ENCODE results near the gene ZNF346.
"Not testable (repeated sequence)": the region's sequence is repeated elsewhere in the genome, so short reads cannot be mapped to it uniquely, and the experiment has no call there.

Gene ZNF346

GRCh38 chr5:177022386-177023302 is at the start of gene ZNF346:
Gene ZNF346, plus strand, starts transcription at chr5:177022696. Its CDS starts 43 bp downstream, at chr5:177022739.
- peak; percentile 93 for DNase-seq

- DNase-seq: no peak
Measured at GRCh38 chr5:176979669-176980068, 42.8 kb upstream of the ZNF346 start.

- DNase-seq: no peak
Measured at GRCh38 chr5:176980818-176981217, 41.7 kb upstream of the ZNF346 start.

GRCh38 chr5:176983112-176983511 is 39.4 kb upstream of the ZNF346 start:
- DNase-seq: not testable (repeated sequence)

- DNase-seq: not testable (repeated sequence)
Measured at GRCh38 chr5:176983593-176983992, 38.9 kb upstream of the ZNF346 start.

GRCh38 chr5:176984176-176984575 is 38.3 kb upstream of the ZNF346 start:
- DNase-seq: not testable (repeated sequence)

GRCh38 chr5:176985516-176985915 is 37.0 kb upstream of the ZNF346 start:
- DNase-seq: no peak

GRCh38 chr5:176986280-176986679 is 36.2 kb upstream of the ZNF346 start:
- DNase-seq: no peak

GRCh38 chr5:176987583-176987982 is 34.9 kb upstream of the ZNF346 start:
- DNase-seq: no peak

- not testable (repeated sequence) for DNase-seq
Measured at GRCh38 chr5:176993081-176993480, 29.4 kb upstream of the ZNF346 start.

GRCh38 chr5:176994460-176995121 is 27.9 kb upstream of the ZNF346 start:
- DNase-seq: no peak

- DNase-seq: no peak
Measured at GRCh38 chr5:176995122-176995490, 27.4 kb upstream of the ZNF346 start.

- DNase-seq: no peak
Measured at GRCh38 chr5:176995896-176996767, 26.4 kb upstream of the ZNF346 start.

- DNase-seq: no peak
Measured at GRCh38 chr5:176996780-176997179, 25.7 kb upstream of the ZNF346 start.

GRCh38 chr5:176998828-176999227 is 23.7 kb upstream of the ZNF346 start:
- peak; percentile 20 for DNase-seq

GRCh38 chr5:176999526-176999925 is 23.0 kb upstream of the ZNF346 start:
- DNase-seq: not testable (repeated sequence)

GRCh38 chr5:177003649-177004048 is 18.8 kb upstream of the ZNF346 start:
- DNase-seq: no peak

GRCh38 chr5:177004961-177005360 is 17.5 kb upstream of the ZNF346 start:
- no peak for DNase-seq

GRCh38 chr5:177005619-177006264 is 16.8 kb upstream of the ZNF346 start:
- peak; percentile 78 for DNase-seq

- peak; percentile 97 for DNase-seq
Measured at GRCh38 chr5:177006265-177006972, 16.1 kb upstream of the ZNF346 start, which contains the start of gene UIMC1. Gene UIMC1, minus strand, starts transcription at chr5:177006779. Its CDS starts 24,164 bp downstream, at chr5:176982615.

- DNase-seq: no peak
Measured at GRCh38 chr5:177008716-177009115, 13.8 kb upstream of the ZNF346 start.

- DNase-seq: no peak
Measured at GRCh38 chr5:177010153-177010552, 12.3 kb upstream of the ZNF346 start.

All from stimulated activated CD8-positive, alpha-beta memory T cell treated with anti-CD3 and anti-CD28 coated beads, Interleukin-4, amount 100 ng/mL, for 48 hours (primary cell).